AG10803 (cell line): Measurements from ENCODE around the gene SPATA32.

Experiments
- DNase-seq: peaks from one replicate; pipeline ENCODE4 v3.0.0; 2010; ENCODE audit warnings: low read depth
- H3K4me3 ChIP-seq: 2 replicates; pipeline ENCODE4 v1.5.1; 2011; ENCODE audit warnings: mild to moderate bottlenecking, low read length, control low read depth
- CTCF ChIP-seq: conservative IDR thresholded peaks from 2 replicates; pipeline ENCODE4 v1.5.1; 2011; ENCODE audit warnings: mild to moderate bottlenecking, low read length, control low read depth, inconsistent platforms

Gene SPATA32

DNA sequence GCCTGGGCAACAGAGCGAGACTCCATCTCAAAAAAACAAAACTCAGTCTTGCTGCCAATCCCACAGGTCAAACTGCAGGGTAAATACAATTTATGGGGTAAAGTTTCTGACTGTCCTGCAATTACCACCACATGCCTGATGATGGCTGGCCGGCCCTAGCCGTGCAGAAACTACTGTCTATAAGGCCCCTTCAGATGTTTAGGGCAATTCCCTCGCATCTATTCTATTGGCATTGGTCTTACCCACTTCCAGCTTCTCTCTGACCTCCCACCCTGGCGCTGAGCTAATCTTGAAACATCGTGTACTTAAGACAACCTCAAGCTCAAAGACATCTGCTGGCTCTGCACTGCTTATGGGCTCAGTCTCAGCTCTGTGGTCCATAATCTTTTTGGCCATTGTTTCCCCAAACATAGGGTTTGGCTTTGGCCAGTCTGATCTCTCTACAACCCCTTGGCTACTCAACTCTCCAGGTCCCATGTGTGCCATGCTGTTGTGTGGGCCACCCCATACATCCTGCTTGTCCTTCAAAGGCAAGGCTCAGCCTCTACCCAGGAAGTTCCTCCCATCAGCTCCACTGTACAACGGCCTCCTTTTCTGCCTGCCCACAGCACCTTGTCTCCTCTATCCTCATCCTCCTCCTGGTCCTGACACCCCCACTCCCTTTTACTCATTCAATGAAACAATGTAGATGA, 38.3 kb upstream of the SPATA32 start:
- no peak for DNase-seq
- TF ChIP-seq CTCF: no peak
- no peak overlapping the region for H3K4me3 ChIP-seq

GRCh38 chr17:45299361-45299760, 37.5 kb upstream of the SPATA32 start:
- no peak overlapping the region for H3K4me3 ChIP-seq
- no peak for TF ChIP-seq CTCF
- DNase-seq: no peak

DNA sequence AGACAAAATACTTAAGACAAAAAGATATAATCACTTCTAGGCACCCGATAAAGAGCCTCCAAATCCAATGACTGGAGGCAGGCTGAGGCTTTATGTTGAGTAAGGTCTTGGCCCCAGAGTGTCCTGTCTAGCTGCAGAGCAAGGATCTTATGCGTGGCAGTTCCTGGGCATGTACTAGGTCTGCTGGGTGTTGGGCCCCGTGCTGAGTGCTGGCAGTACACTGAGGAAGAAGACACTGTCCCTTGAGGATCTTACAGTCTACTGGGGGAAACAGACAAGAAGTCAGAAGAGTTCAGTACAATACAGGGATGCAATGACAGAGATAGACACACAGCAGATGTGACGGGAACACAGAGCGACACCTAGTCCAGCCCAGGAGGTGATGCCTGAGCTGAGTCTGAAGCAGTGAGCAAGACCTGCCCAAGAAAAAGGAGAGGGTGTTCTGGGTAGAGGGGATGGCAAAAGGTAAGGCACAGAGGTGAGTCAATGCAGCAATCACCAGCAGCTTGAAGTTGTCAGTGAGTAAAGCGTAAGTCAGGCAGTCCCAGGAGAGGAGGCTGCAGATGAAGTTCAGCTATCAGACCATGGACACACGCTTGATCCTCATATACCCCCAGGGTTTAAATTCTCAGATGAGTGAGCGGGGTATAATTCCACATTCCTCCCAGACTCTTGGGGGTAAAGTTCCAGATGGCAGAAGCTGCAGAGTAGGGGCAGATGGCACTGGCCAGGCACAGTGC, 36.8 kb upstream of the SPATA32 start:
- DNase-seq: no peak
- no peak overlapping the region for H3K4me3 ChIP-seq
- TF ChIP-seq CTCF: no peak

GRCh38 chr17:45296833-45297124, 34.9 kb upstream of the SPATA32 start:
- no peak for TF ChIP-seq CTCF
- no peak overlapping the region for H3K4me3 ChIP-seq

GRCh38 chr17:45296003-45296832, 34.3 kb upstream of the SPATA32 start:
- DNase-seq: no peak
- no peak overlapping the region for H3K4me3 ChIP-seq
- no peak for TF ChIP-seq CTCF

More at GRCh38 chr17:45296833-45297124, 34.9 kb upstream of the SPATA32 start:
- no peak for DNase-seq

GRCh38 chr17:45294506-45294905, 32.6 kb upstream of the SPATA32 start:
- no peak overlapping the region for H3K4me3 ChIP-seq
- DNase-seq: peak; percentile 88
- TF ChIP-seq CTCF: no peak; the same call in 1 of the 2 replicates
